ENCODE measurements around the gene C6orf89.

- TF ChIP-seq CTCF (IDR thresholded peaks at IDR 0.05 in 8 of 11, conservative IDR thresholded peaks at IDR 0.05 in 3 of 11) (no peak), POLR2A (IDR thresholded peaks at IDR 0.05) (no peak)
Measured at GRCh38 chr6:36904114-36904513, 18.4 kb downstream of the C6orf89 start.
